Measurements from ENCODE around the gene HIGD2B.
"Not testable (repeated sequence)": the region's sequence is repeated elsewhere in the genome, so short reads cannot be mapped to it uniquely, and the experiment has no call there.

HIGD2B gene, protein sequence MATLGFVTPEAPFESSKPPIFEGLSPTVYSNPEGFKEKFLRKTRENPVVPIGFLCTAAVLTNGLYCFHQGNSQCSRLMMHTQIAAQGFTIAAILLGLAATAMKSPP

GRCh38 chr15:72685925-72686794 is at the start of gene HIGD2B, which contains the start of gene BBS4:
TSS of gene HIGD2B (minus strand) at chr15:72686182. CDS start at chr15:72676374, 9,808 bp downstream.
TSS of gene BBS4 (plus strand) at chr15:72686207. CDS start at chr15:72686228, 21 bp downstream.
- peak; percentile 54 to 59 for DNase-seq (ENCODE audit: low read depth in 2 of 2)

DNA sequence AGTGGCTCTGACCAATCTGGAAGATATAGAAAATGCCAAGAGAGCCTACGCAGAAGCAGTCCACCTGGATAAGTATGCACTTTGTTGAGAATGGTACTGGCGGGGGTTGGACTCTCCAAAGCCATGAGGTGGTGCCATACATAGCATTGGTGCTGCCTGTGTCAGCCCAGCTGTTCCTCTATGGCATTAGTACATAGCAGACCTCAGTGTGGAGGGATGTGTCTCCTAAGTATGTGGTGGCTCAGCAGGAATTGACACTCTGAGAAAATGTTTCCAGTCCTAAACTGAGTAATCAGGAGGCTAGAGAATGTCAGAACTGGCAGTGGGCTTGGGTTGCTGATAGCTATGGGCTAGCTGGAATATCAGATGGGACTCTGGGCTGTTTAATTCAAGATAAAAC is 49.1 kb upstream of the HIGD2B start:
- no peak for DNase-seq (ENCODE audit: low read depth in 2 of 2)

- DNase-seq (ENCODE audit: low read depth in 2 of 2), result no peak
These were observed 48.2 kb upstream of the HIGD2B start for GRCh38 chr15:72733941-72734738.

DNA sequence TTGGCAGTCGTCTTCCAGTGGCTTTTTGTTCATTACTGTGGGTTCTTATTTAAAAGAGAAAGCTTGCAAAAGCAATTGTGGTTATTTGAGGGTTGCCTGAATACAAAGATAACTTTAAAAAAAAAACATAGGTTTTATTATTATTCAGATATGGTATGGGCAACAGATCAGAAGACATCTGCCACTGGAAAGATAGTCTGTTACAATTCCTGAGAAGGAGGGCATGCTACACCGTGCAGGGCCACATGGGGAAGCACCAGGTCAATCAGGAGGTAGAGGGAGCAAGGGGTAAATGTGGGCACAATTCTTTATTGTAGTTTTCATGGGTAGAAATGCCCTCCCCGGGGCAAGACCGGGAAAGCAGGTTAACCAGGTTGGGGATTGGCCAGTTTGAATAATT is 46.5 kb upstream of the HIGD2B start:
- DNase-seq (ENCODE audit: low read depth in 2 of 2), result no peak

DNA sequence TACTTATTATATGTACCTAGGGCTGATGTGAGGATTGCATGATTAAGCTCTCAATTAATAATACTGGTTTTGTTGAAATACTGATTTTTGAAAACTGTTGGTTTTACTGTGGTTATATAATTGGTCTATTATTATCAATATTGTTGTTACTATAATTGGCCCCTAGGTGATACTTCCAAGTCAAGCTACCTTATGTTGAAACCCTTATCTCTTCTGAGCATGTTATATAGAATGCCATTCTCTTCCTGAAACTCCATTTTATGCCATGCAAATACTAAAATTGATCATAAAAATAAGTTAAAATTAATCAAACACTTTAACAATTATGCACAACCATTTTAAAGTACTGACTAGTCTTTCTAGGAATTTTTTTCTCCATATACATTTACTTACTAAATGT is 46.1 kb upstream of the HIGD2B start:
- no peak for DNase-seq (ENCODE audit: low read depth in 2 of 2)

DNA sequence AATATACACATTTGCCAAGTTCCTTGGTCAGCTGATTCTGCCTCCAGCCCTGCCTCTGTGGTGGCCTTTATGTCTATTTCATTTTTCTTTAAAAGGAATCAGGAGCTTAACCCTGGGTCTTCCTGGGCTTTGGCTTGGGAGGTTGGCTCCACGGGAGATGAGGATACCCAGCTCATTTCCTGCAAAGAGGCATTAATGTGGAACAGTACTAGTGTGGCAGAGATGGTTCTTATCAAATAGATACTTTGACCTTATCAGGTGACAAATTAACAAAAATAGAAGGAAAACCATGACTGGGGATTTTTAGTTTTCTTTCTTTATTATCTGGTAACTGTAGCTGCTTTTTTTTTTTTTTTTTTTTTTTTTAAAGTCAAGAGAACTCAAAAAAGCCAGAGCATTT is 42.8 kb upstream of the HIGD2B start:
- DNase-seq (ENCODE audit: low read depth in 2 of 2), result no peak

GRCh38 chr15:72728249-72728648 is 42.3 kb upstream of the HIGD2B start:
- DNase-seq (ENCODE audit: low read depth in 2 of 2), result not testable (repeated sequence)

GRCh38 chr15:72727154-72727553 is 41.2 kb upstream of the HIGD2B start:
- DNase-seq (ENCODE audit: low read depth in 2 of 2), result no peak

DNA sequence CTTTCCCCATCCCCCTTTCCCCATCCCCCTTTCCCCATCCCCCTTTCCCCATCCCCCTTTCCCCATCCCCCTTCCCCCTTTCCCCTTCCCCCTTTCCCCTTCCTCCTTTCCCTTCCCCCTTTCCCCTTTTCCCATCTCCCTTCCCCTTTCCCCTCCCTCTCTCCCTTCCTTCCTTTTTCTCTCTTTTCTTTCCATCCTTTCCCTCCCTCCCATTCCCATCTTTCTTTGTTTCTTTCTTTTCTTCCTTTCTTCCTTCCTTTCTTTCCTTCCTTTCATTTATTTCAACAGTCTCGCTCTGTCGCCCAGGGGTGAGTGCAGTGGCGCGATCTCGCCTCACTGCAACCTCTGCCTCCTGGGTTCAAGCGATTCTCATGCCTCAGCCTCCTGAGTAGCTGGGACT is 39.9 kb upstream of the HIGD2B start:
- DNase-seq (ENCODE audit: low read depth in 2 of 2), result not testable (repeated sequence)

DNA sequence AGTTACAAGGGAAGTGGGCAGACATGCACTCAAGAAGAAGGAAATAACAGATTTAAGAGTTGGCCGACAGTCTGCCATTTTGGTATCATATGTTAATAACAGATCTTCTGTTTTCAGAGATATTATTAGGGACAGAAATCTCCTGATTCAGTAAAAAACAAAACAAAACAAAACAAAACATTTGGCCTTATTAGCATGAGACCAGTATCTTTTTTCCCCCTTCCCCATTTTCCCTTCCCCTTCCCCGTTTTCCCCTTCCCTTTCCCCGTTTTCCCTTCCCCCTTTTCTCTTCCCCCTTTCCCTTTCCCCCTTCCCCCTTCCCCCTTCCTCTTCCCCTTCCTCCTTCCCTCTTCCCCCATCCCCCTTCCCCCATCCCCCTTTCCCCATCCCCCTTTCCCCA is 39.5 kb upstream of the HIGD2B start:
- no peak for DNase-seq (ENCODE audit: low read depth in 2 of 2)

GRCh38 chr15:72724028-72724427 is 38.0 kb upstream of the HIGD2B start:
- DNase-seq (ENCODE audit: low read depth in 2 of 2), result no peak

DNA sequence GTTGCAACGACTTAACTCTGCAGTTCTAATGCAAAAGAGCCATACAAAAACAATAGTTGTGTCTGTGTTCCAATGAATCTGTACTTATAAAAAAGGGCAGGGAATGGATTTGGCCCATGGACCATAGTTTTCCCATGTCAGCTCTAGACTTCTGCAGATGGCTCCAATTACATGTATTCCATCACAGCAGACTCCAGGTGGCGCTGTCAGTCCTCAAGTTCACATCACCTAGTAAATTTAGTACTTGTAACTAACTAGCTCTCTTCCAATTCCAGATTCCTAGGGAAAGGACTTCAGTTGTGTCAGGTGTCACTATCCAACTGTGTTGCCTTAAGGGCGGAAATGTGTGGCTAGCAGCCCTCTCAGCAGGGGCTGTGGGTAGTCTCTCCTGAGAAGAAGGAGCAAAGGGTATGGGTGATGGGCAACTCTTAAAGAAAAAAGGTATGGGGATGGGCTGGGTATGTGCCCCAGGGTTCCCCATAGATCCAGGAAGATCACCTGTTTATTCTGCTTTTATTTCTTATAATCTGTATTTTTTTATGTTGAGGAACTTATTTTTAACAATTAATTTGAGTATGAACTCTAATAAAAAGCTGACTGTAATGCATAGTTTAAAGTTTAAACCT is 36.2 kb upstream of the HIGD2B start:
- DNase-seq (ENCODE audit: low read depth in 2 of 2), result peak; percentile 5 to 47

DNA sequence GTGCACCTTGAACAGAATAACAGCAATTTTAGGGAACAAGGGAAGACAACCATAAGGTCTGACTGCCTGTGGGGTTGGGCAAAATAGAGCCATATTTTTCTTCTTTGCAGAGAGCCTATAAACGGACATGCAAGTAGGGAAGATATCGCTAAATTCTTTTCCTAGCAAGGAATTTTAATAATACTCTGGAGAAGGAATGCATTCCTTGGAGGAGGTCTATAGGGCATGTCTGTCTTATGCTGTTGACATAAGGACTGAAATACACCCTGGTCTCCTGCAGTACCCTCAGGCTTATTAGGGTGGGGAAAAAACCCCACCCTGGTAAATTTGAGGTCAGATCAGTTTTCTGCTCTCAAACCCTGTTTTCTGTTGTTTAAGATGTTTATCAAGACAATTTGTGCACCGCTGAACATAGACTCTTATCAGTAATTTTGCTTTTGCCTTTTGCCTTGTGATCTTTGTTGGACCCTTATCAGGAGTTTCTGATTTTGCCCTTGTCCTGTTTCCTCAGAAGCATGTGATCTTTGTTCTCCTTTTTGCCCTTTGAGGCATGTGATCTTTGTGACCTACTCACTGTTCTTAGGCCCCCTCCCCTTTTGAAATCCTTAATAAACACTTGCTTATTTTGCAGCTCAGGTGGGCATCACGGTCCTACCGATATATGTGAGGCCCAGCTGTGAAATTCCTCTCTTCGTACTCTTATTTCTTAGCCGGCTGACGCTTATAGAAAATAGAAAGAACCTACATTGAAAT is 22.7 kb upstream of the HIGD2B start:
- not testable (repeated sequence) for DNase-seq (ENCODE audit: low read depth in 2 of 2)

DNA sequence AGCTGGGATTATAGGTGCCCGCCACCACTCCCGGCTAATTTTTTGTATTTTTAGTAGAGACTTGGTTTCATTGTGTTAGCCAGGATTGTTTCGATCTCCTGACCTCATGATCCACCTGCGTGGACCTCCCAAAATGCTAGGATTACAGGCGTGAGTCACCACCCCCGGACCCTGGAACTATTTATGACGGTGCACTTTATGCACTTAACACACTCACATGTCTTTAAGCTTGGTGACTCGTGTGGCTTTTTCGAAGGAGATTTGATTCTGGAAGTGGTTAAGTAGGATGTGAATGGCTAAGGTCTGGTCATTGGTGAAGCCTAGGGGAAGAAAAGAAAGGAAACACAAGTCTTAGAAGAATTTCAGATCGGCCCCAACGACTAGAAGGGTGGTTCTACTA is 20.3 kb upstream of the HIGD2B start:
- DNase-seq (ENCODE audit: low read depth in 2 of 2), result no peak

DNA sequence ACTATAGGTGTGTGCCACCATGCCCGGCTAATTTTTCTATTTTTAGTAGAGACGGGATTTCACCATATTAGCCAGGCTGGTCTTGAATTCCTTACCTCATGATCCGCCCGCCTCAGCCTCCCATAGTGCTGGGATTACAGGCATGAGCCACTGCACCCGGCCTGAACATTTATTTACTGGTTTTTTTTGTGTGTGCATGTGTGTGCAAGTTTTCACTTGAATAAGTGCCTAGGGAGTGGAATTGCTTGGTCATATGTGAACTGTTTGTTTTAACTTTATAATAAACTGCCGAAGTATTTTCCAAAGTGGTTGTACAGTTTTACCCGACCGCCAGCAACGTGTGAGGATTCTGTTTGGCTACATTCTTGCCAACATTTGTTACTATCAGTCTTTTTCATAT is 14.1 kb upstream of the HIGD2B start:
- no peak for DNase-seq (ENCODE audit: low read depth in 2 of 2)

- DNase-seq (ENCODE audit: low read depth in 2 of 2), result no peak
These were observed 13.0 kb upstream of the HIGD2B start for GRCh38 chr15:72698938-72699337.

DNA sequence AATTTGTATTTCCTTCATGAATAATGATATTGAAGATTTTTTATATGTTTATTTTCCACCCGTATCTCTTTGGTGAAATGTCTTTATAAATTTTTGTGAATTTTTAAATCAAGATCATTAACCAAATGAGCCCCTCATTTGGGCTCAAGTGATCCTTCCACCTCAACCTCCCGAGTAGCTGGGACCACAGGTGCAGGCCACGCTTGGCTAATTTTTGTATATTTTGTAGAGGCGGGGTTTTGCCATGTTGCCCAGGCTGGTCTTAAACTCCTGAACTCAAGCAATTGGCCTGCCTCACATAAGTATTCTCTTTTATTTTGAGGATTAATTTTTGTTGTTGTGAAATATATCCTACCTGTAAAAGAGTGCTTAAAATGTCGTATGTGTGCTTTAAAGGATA is 5.0 kb upstream of the HIGD2B start:
- no peak for DNase-seq (ENCODE audit: low read depth in 2 of 2)

- DNase-seq (ENCODE audit: low read depth in 2 of 2), result no peak
These were observed 2.7 kb upstream of the HIGD2B start for GRCh38 chr15:72688697-72689096.

- DNase-seq (ENCODE audit: low read depth in 2 of 2), result no peak
These were observed 569 bp downstream of the HIGD2B start for GRCh38 chr15:72685301-72685924.

- DNase-seq (ENCODE audit: low read depth in 2 of 2), result no peak
These were observed 3.2 kb downstream of the HIGD2B start for GRCh38 chr15:72682772-72683171.

- DNase-seq (ENCODE audit: low read depth in 2 of 2), result no peak
These were observed 5.1 kb downstream of the HIGD2B start for GRCh38 chr15:72680931-72681330.

Measured in stimulated activated CD4-positive, alpha-beta T cell treated with anti-CD3 and anti-CD28 coated beads, Interleukin-1b, Interleukin-23, amount 100 ng/mL, for 1 hour (primary cell).